Smooth muscle cell (in vitro differentiated cells): ENCODE data around the gene OR6C4. TPM values are rescaled to one million over a fixed set of nuclear protein-coding genes. Genes with fewer than 3 reads are reported as not detected.
"Not testable (repeated sequence)": the region's sequence is repeated elsewhere in the genome, so short reads cannot be mapped to it uniquely, and the experiment has no call there.

Experiments used
- DNase-seq: peaks from one replicate; lab custom pipeline; 2025; ENCODE audit not compliant: unreplicated experiment; lab: John Stamatoyannopoulos, UW
- H2AFZ ChIP-seq: fragments of 200-600 bp; sonication (generic); 2 replicates; pipeline ENCODE4 v1.6.0; 2016; ENCODE audit warnings: antibody characterized with exemption, low read depth, mild to moderate bottlenecking
- H3F3A ChIP-seq: fragments of 200-600 bp; sonication (generic); 2 replicates; pipeline ENCODE4 v1.6.0; 2017; ENCODE audit warnings: antibody characterized with exemption, low read depth
- H3K27ac ChIP-seq: fragments of 200-600 bp; sonication (generic); 2 replicates; pipeline ENCODE4 v1.5.1; 2016; ENCODE audit warnings: low read depth, mild to moderate bottlenecking
- H3K27me3 ChIP-seq: fragments of 200-600 bp; sonication (generic); 2 replicates; pipeline ENCODE4 v1.6.1; 2016; ENCODE audit warnings: low read depth, mild to moderate bottlenecking
- H3K36me3 ChIP-seq: fragments of 200-600 bp; sonication (generic); 2 replicates; pipeline ENCODE4 v1.5.1; 2016; ENCODE audit warnings: low read depth
- H3K4me1 ChIP-seq: fragments of 200-600 bp; sonication (generic); 2 replicates; pipeline ENCODE4 v1.5.1; 2016; ENCODE audit warnings: low read depth
- H3K4me2 ChIP-seq: fragments of 200-600 bp; sonication (generic); 2 replicates; pipeline ENCODE4 v1.6.0; 2016; ENCODE audit warnings: mild to moderate bottlenecking
- H3K4me3 ChIP-seq: fragments of 200-600 bp; sonication (generic); 2 replicates; pipeline ENCODE4 v1.5.1; 2016; ENCODE audit warnings: mild to moderate bottlenecking
- H3K79me2 ChIP-seq: fragments of 200-600 bp; sonication (generic); 2 replicates; pipeline ENCODE4 v1.6.0; 2016; ENCODE audit warnings: low read depth, mild to moderate bottlenecking
- H3K9ac ChIP-seq: fragments of 200-600 bp; sonication (generic); 2 replicates; pipeline ENCODE4 v1.6.0; 2016; ENCODE audit warnings: low read depth
- H3K9me3 ChIP-seq: fragments of 200-600 bp; sonication (generic); replicated peaks from 2 replicates; pipeline ENCODE4 v1.5.1; 2016; ENCODE audit warnings: low read depth
- H4K20me1 ChIP-seq: fragments of 200-600 bp; sonication (generic); 2 replicates; pipeline ENCODE4 v1.6.0; 2016; ENCODE audit warnings: low read depth
- CTCF ChIP-seq: fragments of 200-600 bp; sonication (generic); IDR thresholded peaks from 2 replicates; pipeline ENCODE4 v1.5.1; 2017; ENCODE audit warnings: borderline replicate concordance, mild to moderate bottlenecking, antibody characterized with exemption; ENCODE audit not compliant: insufficient read depth, poor library complexity, severe bottlenecking
- WGBS: methylation state at CpG from one replicate; pipeline ENCODE4 v1.1.7; 2016; ENCODE audit warnings: low lambda C conversion rate; 5-methylcytosine and 5-hydroxymethylcytosine counted together
- polyA plus RNA-seq: library from polyadenylated mRNA; unstranded; fragments of >200 nt; fragmentation: Nextera tagmentation; extraction: Ambion mirVana; gene quantifications from 2 replicates; pipeline ENCODE4 v1.2.1, GENCODE V29; 2016
- total RNA-seq: library from RNA; depleted of rRNA; stranded (reverse); fragments of >200 nt; gene quantifications from 2 replicates; pipeline ENCODE4 v1.2.3, GENCODE V29; 2014

Gene OR6C4
- total and polyA plus RNA-seq, 2 experiments from 2014 or later, result not detected

DNA sequence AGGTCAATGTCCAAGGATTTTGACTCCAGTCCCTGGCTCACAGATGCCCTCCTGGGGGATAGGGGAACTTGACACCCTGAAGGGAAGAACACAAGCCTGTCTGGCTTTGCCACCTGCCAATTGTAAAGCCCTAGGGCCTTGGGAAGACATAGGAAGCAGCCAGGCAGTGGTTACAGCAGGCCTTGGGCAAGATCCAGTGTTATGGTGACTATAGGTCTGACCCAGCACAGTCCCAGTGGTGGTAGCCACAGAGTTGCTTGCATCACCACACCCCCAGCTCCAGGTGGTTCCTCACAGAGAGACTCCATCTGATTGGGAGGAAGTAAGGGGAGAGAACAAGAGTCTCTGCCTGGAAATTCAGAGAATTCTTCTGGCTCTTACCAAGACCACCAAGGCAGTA, 33.0 kb upstream of the OR6C4 start:
- H3K36me3 ChIP-seq, result no peaks in the 10 kb centered on the region
- no peaks in the 10 kb centered on the region for H3K27me3 ChIP-seq
- DNase-seq, result no peak
- H3K27ac ChIP-seq, result no peak overlapping the region
- no peaks in the 10 kb centered on the region for H4K20me1 ChIP-seq
- H2AFZ ChIP-seq, result no peak overlapping the region
- TF ChIP-seq CTCF, result no peak
- no peaks in the 10 kb centered on the region for H3K9me3 ChIP-seq
- no peaks in the 10 kb centered on the region for H3K79me2 ChIP-seq
- no peak overlapping the region for H3K9ac ChIP-seq
- H3K4me3 ChIP-seq, result no peak overlapping the region
- no peaks in the 10 kb centered on the region for H3K4me1 ChIP-seq
- no peaks in the 10 kb centered on the region for H3F3A ChIP-seq
- H3K4me2 ChIP-seq, result no peak overlapping the region

DNA sequence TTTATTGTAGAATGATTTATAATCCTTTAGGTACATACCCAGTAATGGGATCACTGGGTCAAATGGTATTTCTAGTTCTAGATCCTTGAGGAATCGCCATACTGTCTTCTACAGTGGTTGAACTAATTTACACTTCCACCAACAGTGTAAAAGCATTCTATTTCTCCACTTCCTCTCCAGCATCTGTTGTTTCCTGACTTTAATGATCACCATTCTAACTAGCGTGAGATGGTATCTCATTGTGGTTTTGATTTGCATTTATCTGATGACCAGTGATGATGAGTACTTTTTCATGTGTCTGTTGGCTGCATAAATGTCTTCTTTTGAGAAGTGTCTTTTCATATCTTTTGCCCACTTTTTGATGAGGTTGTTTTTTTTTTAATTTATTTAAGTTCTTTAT, 1.2 kb upstream of the OR6C4 start:
- 74% methylated on average over 2 of the region's 2 CpGs for WGBS

GRCh38 chr12:55548756-55549155, 646 bp upstream of the OR6C4 start:
- Histone ChIP-seq H4K20me1 (no peaks in the 10 kb centered on the region), H3K36me3 (no peaks in the 10 kb centered on the region), H3K4me1 (no peaks in the 10 kb centered on the region), H3K79me2 (no peaks in the 10 kb centered on the region), H2AFZ (no peak overlapping the region), H3K9me3 (no peaks in the 10 kb centered on the region), H3K27ac (no peak overlapping the region), H3K9ac (no peak overlapping the region), H3K4me2 (no peak overlapping the region), H3K4me3 (no peak overlapping the region), H3K27me3 (no peaks in the 10 kb centered on the region), H3F3A (no peaks in the 10 kb centered on the region)
- no peak for TF ChIP-seq CTCF
- DNase-seq, result no peak

More for the DNA sequence above, 1.2 kb upstream of the OR6C4 start:
- not testable (repeated sequence) for H3K79me2 ChIP-seq, H3K4me2 ChIP-seq, H3K9ac ChIP-seq, H3K9me3 ChIP-seq, H3K4me3 ChIP-seq, H2AFZ ChIP-seq, H3K4me1 ChIP-seq, H3K27me3 ChIP-seq, DNase-seq, H3K36me3 ChIP-seq, H3K27ac ChIP-seq, H3F3A ChIP-seq, H4K20me1 ChIP-seq

DNA sequence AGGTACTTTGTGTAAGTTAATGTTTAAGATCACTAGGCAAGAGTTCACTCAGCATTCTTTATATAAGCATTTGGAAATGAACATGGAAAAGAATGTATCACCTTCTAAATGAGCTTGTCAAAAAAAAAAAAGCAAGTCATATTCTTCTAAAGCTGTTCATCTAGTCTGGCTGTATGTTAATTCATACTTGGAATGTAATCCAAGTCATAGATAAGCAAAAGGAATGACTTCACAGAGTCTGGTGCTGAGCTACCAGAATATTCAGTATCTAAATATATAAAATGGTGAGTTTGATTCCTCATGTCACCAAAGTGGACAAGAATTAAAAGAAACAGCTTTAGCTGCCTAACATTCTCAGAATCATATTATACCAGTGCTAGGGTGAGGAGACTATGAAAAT, 4.9 kb downstream of the OR6C4 start:
- TF ChIP-seq CTCF, result no peak
- Histone ChIP-seq H3K4me1 (no peaks in the 10 kb centered on the region), H4K20me1 (no peaks in the 10 kb centered on the region), H3F3A (no peaks in the 10 kb centered on the region), H3K27me3 (no peaks in the 10 kb centered on the region), H3K36me3 (no peaks in the 10 kb centered on the region), H3K4me2 (no peak overlapping the region), H3K27ac (no peak overlapping the region), H3K9ac (no peak overlapping the region), H2AFZ (no peak overlapping the region), H3K79me2 (no peaks in the 10 kb centered on the region), H3K4me3 (no peak overlapping the region), H3K9me3 (no peaks in the 10 kb centered on the region)
- no peak for DNase-seq

- DNase-seq, H3K9ac ChIP-seq, H3K4me1 ChIP-seq: not testable (repeated sequence)
These were observed 20.7 kb downstream of the OR6C4 start for GRCh38 chr12:55570060-55570459.

GRCh38 chr12:55570689-55571088, 21.3 kb downstream of the OR6C4 start:
- not testable (repeated sequence) for H3K9ac ChIP-seq, H3K79me2 ChIP-seq, H3K36me3 ChIP-seq, H3K4me2 ChIP-seq, H2AFZ ChIP-seq, H3K4me3 ChIP-seq, H3F3A ChIP-seq, H3K27ac ChIP-seq, H4K20me1 ChIP-seq, DNase-seq, H3K27me3 ChIP-seq, H3K4me1 ChIP-seq, H3K9me3 ChIP-seq
- 93% methylated on average over 1 of the region's 1 CpG for WGBS

More at GRCh38 chr12:55570060-55570459, 20.7 kb downstream of the OR6C4 start:
- H4K20me1 ChIP-seq, H3K27me3 ChIP-seq, H3K9me3 ChIP-seq, H3K4me3 ChIP-seq, H2AFZ ChIP-seq, H3F3A ChIP-seq, H3K4me2 ChIP-seq, H3K36me3 ChIP-seq, H3K79me2 ChIP-seq, H3K27ac ChIP-seq: not testable (repeated sequence)
